Activated CD8-positive, alpha-beta memory T cell treated with anti-CD3 and anti-CD28 coated beads, Interleukin-2, amount 50 U/mL, for 24 hours (primary cell): ENCODE measurements around the gene CCL17.
"Not testable (repeated sequence)": the region's sequence is repeated elsewhere in the genome, so short reads cannot be mapped to it uniquely, and the experiment has no call there.

Experiments
- DNase-seq: peaks from one replicate; pipeline ENCODE4 v3.0.0-alpha.2; 2020; ENCODE audit errors: extremely low read depth

Gene CCL17

DNA sequence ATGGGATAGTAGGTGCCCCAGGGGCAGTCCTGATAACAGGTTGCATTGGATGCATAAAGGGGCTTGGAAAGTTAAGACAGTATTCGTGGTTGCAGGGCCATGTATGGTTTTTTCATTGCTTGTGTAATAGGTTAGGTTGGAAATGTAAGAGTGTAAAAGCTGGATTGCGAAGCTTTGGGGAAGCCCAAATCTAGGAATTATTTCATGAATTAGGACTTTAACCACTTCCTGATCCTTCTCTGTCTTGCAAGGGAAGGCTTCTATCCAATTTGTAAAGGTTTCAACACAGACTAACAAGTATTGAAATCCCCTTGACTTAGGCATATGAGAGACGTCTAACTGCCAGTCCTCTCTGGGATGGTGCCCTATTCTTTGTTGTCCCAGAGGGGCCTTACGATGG lies 7.8 kb upstream of the CCL17 start:
- no peak for DNase-seq

DNA sequence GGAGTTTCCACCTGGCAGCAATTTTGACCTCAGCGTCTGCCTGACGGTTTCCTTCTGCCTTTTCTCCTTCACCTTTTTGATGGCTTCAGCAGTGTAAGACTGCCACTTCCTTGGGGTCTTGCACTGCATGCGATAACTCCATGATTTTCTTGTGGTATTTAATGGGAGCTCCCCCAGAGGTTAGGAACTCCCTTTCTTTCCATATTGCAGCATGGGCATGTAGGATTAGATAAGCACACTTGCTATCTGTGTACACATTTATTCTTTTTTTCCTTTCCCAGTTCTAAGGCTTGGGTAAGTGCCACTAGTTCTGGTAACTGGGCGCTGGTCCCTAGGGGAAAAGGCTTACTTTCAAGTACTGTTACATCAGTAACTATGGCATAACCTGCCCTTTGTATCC lies 7.1 kb upstream of the CCL17 start:
- DNase-seq: not testable (repeated sequence)

GRCh38 chr16:57401943-57402640 lies 2.5 kb upstream of the CCL17 start:
- DNase-seq: no peak

- no peak for DNase-seq
These were observed 530 bp downstream of the CCL17 start for GRCh38 chr16:57405097-57405496.

- no peak for DNase-seq
These were observed 2.3 kb downstream of the CCL17 start for GRCh38 chr16:57406881-57407280.

- DNase-seq: no peak
These were observed 3.2 kb downstream of the CCL17 start for GRCh38 chr16:57407521-57408353.

DNA sequence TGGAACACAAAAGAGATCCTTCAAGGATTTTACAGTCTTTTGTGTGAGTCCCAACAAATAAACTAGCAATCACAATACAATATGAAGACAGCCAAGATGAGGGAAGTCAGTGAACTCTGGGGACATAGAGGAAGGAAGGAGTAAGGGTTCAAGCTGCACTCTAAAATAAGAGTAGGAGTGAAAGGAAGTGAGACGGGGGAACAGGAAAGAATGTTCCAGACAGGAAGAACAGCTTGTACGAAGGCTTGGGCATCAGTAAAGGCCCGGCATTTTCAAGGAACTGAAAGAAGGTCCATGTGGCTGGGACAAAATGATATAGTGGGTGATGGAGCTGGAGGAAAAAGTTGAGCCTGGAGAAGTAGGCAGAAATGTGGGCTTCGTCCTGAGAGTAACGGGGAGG lies 4.5 kb downstream of the CCL17 start:
- no peak for DNase-seq

- DNase-seq: no peak
These were observed 5.5 kb downstream of the CCL17 start for GRCh38 chr16:57409870-57410587.

DNA sequence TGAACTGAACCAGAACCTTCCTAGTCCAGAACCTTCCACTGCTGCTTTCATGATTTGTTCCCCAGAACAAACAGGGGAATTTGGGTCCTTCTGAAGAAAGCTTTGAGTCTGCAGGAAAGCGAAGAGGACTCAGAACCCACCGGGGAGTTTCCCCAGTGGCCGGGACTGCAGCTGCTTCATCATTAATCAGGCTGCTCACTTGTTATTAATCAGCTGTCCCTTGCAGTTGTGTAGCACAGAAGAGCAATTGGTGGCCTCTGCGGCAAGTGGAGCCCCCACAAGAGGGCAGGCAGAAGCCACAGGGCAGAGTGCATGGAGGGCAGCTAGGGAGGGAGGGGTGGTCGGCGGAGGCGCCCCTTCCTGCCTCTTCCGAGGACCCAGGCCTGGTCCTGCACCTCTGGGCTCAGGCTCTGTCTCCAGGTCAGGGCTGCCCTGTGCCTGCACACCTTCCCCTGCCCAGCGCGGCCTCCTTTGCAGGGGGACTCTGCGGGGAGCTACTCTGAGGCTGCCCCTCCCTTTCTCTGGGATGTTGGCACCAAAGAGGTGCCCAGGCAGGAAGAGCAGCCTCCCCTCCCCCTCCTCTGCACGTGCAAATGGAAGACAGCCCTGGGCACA lies 6.9 kb downstream of the CCL17 start:
- no peak for DNase-seq

GRCh38 chr16:57412584-57412983 lies 8.0 kb downstream of the CCL17 start:
- no peak for DNase-seq

- no peak for DNase-seq
These were observed 8.7 kb downstream of the CCL17 start for GRCh38 chr16:57413301-57413730.

- no peak for DNase-seq
These were observed 9.2 kb downstream of the CCL17 start for GRCh38 chr16:57413733-57414132.

DNA sequence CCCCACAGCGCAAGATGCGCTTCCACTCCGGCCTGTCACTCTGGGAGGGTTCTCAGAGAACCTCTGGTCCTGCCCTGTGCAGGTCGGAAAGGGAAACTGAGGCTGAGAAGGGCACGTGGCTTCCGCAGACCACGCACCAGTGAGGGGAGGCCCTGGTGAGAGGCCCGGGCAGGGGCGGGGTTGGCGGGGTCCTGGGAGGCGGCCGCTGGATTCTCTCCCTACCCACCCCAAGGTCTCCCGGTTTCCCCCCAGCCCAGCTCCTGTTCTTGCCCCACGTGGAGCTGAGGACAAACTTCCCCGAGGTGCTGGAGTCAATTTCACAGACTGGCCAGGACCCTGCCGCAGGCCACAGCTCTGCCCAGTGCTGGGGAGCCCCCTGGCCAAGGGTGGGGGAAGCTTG lies 11.5 kb downstream of the CCL17 start:
- DNase-seq: no peak

DNA sequence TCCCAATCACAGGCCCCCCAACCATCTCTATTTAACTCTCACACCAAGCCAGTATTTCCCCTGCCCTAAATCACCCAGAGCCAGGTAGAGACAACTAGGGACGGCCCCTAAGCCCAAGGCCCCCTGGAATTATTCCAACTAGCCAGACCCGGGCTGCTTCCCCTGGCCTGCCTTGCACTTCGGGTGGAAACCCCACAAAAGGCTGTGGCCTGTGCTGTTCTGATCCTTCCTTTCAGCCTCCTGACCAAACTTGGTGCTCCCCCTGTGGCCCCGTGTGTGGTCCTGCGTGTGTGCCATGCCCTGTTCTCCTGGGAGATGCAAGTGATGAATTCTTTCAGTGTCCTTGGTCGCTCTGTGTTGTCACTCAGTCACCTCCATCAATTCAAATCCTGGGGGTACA lies 14.9 kb downstream of the CCL17 start:
- DNase-seq: no peak

GRCh38 chr16:57422026-57422944 lies 17.7 kb downstream of the CCL17 start:
- no peak for DNase-seq

- no peak for DNase-seq
These were observed 18.6 kb downstream of the CCL17 start for GRCh38 chr16:57423152-57423551.

DNA sequence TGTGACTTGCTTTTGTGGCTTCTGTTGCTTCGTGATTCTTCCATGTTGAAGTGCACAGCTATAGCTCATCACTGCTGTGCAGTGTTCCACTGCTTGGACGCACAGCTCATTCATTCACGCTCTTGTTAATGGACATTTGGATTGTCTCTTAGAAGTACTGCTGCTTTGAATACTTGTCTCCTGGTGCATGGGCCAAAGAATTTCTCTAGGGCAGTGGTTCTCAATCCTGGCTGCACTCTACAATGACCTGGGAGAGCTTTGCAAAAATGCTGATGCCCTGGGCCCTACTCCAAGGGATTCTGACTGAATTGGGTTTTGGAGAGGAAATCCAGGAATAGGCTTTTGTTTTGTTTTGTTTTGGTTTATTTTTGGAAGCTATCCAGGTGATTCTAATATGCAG lies 20.0 kb downstream of the CCL17 start:
- DNase-seq: no peak

DNA sequence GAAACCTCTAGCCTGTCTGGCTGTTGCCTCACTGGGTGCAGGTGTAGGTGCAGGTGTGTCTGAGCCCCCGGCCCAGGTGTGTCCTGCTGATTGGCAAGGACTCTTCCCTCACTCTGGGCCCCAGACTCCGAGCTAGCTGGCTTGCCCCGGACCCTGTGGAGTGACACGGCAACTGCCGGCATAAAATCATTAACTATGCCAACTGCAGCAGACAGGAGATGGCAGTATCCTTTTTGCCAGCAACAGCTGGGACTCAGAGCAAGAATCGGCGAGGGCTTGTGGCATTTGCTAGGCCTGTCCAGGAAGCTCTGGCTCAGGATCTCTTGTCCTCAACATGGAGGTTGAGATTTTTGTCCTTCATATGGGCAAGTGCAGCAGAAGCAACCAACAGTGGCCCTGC lies 21.8 kb downstream of the CCL17 start:
- DNase-seq: no peak

GRCh38 chr16:57427307-57427706 lies 22.7 kb downstream of the CCL17 start:
- no peak for DNase-seq

DNA sequence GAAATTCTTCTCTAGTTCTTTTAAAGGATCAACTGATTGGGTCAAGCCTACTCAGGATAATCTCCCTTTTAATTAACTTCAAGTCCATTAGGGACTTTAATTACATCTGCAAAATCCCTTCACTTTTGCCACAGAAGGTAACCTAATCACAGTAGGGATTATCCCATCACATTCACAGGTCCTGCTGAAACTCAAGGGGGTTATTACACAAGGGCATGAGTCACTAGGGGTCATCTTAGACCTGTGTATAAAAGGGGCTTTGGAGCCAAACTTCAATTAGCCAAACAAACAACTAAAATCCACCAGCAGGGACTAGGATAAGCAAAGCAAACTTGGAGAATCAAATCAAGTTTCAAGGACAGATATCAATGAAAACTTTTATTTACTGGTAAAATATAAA lies 23.3 kb downstream of the CCL17 start:
- no peak for DNase-seq

DNA sequence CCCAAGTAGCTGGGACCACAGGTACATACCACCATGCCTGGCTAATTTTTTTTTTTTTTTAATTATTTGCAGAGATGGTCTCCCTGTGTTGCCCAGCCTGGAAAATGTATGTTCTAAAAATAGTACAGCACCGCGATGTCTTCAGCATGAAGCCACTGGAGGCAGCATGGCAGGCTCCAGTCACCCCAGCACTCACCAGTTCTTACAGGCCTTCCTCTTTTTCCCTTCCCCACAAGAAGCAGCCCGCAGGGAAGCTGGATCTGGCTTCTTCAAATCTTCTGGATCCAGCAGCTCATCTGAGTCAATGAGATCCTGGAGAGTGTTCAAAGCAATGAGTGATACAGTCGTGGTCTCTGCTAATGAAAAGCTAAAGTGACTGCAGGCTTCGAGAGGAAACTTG lies 26.4 kb downstream of the CCL17 start:
- no peak for DNase-seq
